Measurements from ENCODE around the gene NCKAP5. TPM values are rescaled to one million over a fixed set of nuclear protein-coding genes. Genes with fewer than 3 reads are reported as not detected.

Gene NCKAP5
- polyA plus RNA-seq, 2 of the 4 experiments (the other 2 are of a cell fraction), result 3.0 to 4.1 TPM

- TF ChIP-seq EP300 (IDR thresholded peaks at IDR 0.05) (no peak), MAFK (IDR thresholded peaks at IDR 0.05; ENCODE audit: partially characterized antibody) (no peak)
These were observed 34.8 kb upstream of the NCKAP5 start (continued) for GRCh38 chr2:133603109-133603508.

GRCh38 chr2:133602538-133602937, 34.3 kb upstream of the NCKAP5 start:
- Histone ChIP-seq H3K27ac (no peak overlapping the region), H3K4me3 (no peak overlapping the region), H3K4me2 (no peak overlapping the region), H3K9me3 (no peaks in the 10 kb centered on the region), H3K4me1 (no peaks in the 10 kb centered on the region)
- FAIRE-seq, result no peak
- CTCF ChIA-PET, result no interaction called here
- 70% methylated on average over 4 of the region's 4 CpGs for WGBS (ENCODE audit: missing lambda C conversion rate)
- DNase-seq (ENCODE audit: low read depth in 1 of 2, low spot score in 1 of 2), result no peak
- POLR2A ChIA-PET, result no interaction called here
- no peak for TF ChIP-seq ZSCAN20 (CRISPR knock-in tag; IDR thresholded peaks at IDR 0.05)
- no peak for TF ChIP-seq KDM5A (IDR thresholded peaks at IDR 0.05)
- no peak for TF ChIP-seq NPAS2 (CRISPR knock-in tag; IDR thresholded peaks at IDR 0.05; ENCODE audit: borderline replicate concordance)
- no peak for TF ChIP-seq USF2 (IDR thresholded peaks at IDR 0.05)
- TF ChIP-seq RNF2 (IDR thresholded peaks at IDR 0.05; ENCODE audit: borderline replicate concordance, low read depth), result no peak
- TF ChIP-seq KDM1A (IDR thresholded peaks at IDR 0.05; ENCODE audit: low read depth), result no peak
- TF ChIP-seq ESRRA (IDR thresholded peaks at IDR 0.05; ENCODE audit: borderline replicate concordance, low read length), result no peak
- no peak for TF ChIP-seq REST (IDR thresholded peaks at IDR 0.05)
- TF ChIP-seq EHF (CRISPR knock-in tag; IDR thresholded peaks at IDR 0.05), result no peak
- TF ChIP-seq RFX5 (IDR thresholded peaks at IDR 0.05), result no peak
- no peak for TF ChIP-seq POLR2A (IDR thresholded peaks at IDR 0.05; ENCODE audit: low read length)
- no peak for TF ChIP-seq ZNF302 (CRISPR knock-in tag; IDR thresholded peaks at IDR 0.05)
- TF ChIP-seq JUNB (IDR thresholded peaks at IDR 0.05), result no peak
- no peak for TF ChIP-seq HMGXB4 (CRISPR knock-in tag; IDR thresholded peaks at IDR 0.05; ENCODE audit: borderline replicate concordance)
- TF ChIP-seq HOXA7 (CRISPR knock-in tag; IDR thresholded peaks at IDR 0.05), result no peak
- no peak for TF ChIP-seq PHF8 (IDR thresholded peaks at IDR 0.05; ENCODE audit: borderline replicate concordance, low read depth)
- TF ChIP-seq MAX (IDR thresholded peaks at IDR 0.05), result no peak
- no peak for ATAC-seq

- Histone ChIP-seq H3K4me2 (no peak overlapping the region), H3K27ac (no peak overlapping the region), H3K4me1 (no peaks in the 10 kb centered on the region), H3K4me3 (no peak overlapping the region), H3K9me3 (no peaks in the 10 kb centered on the region)
- ATAC-seq (no peak), FAIRE-seq (no peak), DNase-seq (ENCODE audit: low read depth in 1 of 2, low spot score in 1 of 2) (no peak)
- TF ChIP-seq NR3C1 (IDR thresholded peaks at IDR 0.05), result no peak
- ChIA-PET CTCF (interaction anchor here (0.7 kb wide), 1 partner anchor 15 kb away, joined by 3 read pairs; no protein-coding TSS in a partner anchor), POLR2A (no interaction called here)
- WGBS (ENCODE audit: missing lambda C conversion rate), result 83% methylated on average over 13 of the region's 13 CpGs
These were observed 32.1 kb upstream of the NCKAP5 start for GRCh38 chr2:133600266-133600928.

All from A549 (cell line).